GM20000 (cell line): ENCODE measurements around the gene C14orf119.
A peak's percentile ranks its signal among the peaks of the same experiment; 100 is the strongest.

ENCODE experiments used
- DNase-seq: peaks from one replicate; pipeline ENCODE4 v3.0.0; 2012; ENCODE audit warnings: low spot score
- TF ChIP-seq, protein P1 (sequence below): IDR thresholded peaks from 2 replicates; pipeline ENCODE4 v1.5.1; 2012; ENCODE audit warnings: mild to moderate bottlenecking, control low read depth; ENCODE audit errors: extremely low read depth, missing control alignments

Gene C14orf119

DNA sequence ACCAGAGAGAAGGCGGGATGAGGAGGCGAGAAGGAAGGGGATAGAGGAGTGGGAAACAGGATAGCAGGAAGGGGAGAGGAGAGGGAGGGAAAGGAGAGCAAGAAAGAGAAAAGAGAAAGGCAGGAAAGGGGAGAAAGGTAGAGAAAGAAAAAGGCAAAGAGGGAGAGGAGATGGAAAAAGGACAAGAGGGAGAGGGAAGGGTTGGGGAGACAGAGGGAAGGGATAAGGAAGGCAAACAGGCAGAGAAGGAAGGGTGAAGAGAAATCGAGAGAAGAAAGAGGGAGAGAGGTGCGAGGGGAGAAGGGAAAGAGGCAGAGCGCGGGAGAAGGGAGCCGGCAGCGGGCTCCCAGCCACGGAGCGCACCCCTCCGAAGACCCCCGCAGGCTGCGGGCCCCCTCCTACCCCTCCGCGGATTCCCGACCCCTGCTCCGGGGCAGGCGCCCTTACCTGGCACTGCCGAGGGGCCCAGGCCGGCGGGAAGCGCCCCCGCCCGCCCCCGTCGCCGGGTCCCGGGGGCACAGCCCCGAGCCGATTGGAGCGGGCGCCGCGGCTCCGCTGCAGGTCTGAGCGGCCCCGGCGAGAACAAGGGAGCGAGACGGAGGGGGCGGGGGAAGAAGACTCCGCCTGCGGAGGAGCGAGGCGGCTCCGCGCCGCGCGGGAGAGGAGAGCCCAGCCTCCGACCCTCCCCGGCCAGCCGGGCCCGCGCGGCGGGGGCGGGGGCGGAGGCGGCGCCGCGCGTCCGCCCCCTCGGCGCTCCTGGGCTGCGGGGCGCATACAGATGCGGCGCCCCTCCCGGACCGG is 38.1 kb upstream of the C14orf119 start, which contains the start of gene CDH24:
CDH24 (minus strand) TSS at position 565 of the 801 bp plus-strand sequence. CDS start 1,787 bp downstream, outside the sequence.
- TF ChIP-seq, protein P1, sequence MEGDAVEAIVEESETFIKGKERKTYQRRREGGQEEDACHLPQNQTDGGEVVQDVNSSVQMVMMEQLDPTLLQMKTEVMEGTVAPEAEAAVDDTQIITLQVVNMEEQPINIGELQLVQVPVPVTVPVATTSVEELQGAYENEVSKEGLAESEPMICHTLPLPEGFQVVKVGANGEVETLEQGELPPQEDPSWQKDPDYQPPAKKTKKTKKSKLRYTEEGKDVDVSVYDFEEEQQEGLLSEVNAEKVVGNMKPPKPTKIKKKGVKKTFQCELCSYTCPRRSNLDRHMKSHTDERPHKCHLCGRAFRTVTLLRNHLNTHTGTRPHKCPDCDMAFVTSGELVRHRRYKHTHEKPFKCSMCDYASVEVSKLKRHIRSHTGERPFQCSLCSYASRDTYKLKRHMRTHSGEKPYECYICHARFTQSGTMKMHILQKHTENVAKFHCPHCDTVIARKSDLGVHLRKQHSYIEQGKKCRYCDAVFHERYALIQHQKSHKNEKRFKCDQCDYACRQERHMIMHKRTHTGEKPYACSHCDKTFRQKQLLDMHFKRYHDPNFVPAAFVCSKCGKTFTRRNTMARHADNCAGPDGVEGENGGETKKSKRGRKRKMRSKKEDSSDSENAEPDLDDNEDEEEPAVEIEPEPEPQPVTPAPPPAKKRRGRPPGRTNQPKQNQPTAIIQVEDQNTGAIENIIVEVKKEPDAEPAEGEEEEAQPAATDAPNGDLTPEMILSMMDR = no peak
- DNase-seq = peak; percentile 95

DNA sequence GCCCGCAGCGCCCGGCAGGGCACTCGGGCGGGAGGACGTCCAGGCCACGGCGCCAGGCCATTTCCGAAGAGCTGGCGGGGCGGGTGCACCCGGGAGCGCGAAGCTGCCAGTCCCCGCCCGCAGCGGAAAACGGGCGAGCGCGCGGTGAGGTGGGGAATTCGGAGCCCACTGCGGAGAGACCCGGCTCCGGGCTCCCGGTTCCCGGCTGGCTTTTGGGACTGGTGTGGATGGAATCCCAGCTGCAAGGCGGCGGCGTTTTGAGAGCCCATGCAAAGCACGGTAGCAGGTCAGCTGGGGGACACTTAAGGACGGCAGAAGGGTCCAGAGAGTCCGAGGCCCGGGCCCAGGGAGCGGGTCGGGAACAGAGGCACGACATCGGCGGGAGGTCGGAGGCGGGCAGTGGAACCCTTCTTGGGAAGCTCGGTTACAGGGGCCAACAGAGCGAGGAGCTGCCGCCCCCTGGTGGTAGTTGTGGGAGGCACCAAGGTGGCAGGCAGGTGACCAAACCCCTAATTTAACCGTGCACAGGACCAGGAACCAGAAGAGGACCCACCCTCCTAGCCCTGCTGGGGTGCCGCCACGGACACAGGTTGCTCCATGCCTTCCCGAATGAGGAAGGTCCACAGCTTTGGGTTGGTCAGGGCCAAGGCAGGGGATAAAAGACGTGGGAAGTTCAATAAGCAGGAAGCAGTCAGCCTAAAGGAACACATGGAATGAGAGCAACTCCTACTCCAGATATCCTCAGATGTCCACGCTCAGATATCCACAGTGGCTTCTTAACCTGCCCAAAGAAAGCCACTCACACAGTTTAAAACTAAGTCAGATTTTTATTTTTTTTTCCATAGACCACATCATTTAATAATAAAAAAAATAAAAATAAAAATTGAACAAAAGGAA is 37.3 kb upstream of the C14orf119 start:
- DNase-seq = peak; percentile 95

DNA sequence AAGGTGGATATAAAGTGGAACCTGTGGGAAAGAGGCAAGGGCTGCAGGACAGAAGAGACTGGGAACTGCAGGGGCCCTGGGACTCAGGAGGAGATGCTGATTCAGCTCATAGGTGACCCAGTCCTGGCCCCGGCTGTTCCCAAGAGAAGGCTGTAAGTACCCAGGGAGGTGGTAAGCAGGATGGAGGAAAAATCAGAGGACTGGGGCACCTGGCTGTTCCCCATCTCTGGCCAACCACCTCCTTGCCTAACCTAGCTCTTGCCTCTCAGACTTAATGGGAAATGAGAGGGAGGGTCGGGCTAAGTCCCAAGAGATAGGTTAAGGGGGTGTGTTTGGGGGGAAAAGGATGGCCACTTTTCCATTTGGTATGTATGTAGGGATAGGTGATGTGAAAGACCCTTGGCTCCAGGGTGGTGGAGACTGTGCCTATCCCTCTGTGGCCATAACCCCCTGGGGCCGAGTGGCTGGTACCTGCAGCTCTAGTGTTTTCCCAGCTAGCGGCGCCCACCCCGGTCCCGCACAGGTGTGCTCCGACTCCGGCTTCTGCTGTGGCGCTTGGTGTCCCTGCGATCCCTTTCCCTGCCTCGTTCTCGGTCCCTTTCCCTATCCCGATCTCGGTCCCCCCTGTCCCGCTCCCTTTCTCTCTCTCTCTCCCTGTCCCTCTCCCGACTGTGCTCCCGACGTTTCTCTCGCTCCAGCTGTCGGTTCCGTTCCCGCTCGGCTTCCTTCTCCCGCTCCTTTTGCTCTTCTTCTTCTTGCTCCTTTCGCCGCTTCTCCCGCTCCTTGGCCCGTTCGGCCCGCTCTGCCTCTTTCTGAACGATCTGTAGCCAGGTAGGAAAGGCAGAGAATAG is 36.4 kb upstream of the C14orf119 start:
- peak; percentile 47 for DNase-seq
- TF ChIP-seq, protein P1 = no peak

More for the DNA sequence above, 37.3 kb upstream of the C14orf119 start:
- TF ChIP-seq, protein P1 = peak; percentile 94

DNA sequence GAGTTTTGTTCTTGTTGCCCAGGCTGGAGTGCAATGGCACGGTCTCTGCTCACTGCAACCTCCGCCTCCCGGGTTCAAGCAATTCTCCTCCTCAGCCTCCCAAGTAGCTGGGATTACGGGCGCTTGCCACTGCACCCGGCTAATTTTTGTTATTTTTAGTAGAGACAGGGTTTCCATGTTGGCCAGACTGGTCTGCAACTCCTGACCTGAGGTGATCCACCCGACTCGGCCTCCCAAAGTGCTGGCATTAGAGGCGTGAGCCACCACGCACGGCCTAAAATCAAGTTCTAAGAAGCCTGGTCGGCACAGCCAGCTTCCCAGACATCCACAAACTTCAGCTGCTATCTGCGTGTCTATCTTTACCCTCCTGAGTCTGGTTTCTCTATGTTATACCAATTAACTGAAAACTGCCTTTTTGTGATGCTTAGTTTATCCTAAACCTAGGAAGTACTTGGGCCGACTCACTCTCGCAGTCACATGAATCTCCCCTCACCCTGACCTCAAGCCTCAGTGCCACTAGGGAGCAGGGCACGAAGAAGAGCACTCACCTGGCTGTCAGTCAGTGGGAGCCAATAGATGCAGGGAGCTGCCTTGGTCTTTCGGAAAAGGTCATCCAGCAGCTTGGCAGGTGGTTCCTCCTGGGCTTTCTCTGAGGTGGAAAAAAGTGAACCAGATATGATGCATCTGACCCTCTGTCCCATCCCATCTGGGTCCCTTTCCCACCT is 34.6 kb upstream of the C14orf119 start:
- TF ChIP-seq, protein P1 = no peak
- DNase-seq = peak; percentile 4

DNA sequence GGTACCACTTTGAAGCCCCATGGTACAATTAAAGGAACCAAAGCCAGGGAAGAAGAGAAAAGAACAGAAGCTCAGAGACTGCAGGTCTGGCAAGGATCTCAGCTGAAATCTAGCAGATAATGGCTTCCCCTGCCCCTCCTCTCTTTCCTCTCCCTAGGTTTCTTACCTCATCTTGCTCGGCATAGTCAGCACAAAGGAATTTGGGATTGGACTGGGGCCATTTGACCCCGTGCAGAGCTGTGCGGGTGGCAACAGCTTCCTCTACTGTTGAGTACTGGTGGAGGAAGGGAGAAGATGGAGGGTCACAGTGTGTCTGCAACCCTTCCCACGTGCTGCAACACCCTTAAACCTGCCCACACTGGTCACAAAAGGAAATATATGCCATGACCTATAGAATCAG is 33.3 kb upstream of the C14orf119 start:
- TF ChIP-seq, protein P1 = no peak
- DNase-seq = no peak

DNA sequence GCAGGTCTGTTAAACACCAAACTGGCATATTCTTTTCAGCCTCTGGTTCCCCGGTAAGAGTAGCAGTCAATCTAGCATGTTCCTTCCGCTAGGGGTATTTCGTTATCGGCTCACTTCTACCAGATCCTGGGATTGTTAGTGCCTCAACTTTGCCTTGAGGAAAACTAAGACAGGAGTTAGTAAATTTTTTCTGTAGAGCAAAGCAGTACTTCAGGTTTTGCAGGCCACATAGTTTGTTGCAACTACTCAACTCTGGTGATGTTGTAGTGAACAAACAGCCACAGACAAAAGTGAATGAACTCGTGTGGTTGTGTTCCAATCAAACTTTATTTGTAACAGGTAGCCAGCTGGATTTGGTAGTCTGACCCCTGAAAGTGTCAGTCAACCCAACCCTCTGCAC is 31.7 kb upstream of the C14orf119 start:
- TF ChIP-seq, protein P1 = no peak
- DNase-seq = no peak
